Fibroblast of villous mesenchyme (primary cell): ENCODE data around the gene CDC25B. TPM values are rescaled to one million over a fixed set of nuclear protein-coding genes. Genes with fewer than 3 reads are reported as not detected.

Source experiments
- DNase-seq: peaks from one replicate; pipeline ENCODE4 v3.0.0-alpha.2; 2010; ENCODE audit warnings: low read depth
- H3K4me3 ChIP-seq: 2 replicates; pipeline ENCODE4 v1.5.1; 2011; ENCODE audit warnings: low read depth, mild to moderate bottlenecking, low read length
- total RNA-seq: library from RNA; depleted of rRNA; stranded (reverse); fragments of >200 nt; gene quantifications from 2 replicates; pipeline ENCODE4 v1.2.3, GENCODE V29; 2012
- TF ChIP-seq, protein P1 (sequence below): IDR thresholded peaks from 2 replicates; pipeline ENCODE4 v1.5.1; 2012; ENCODE audit warnings: low read depth, mild to moderate bottlenecking, low read length; ENCODE audit not compliant: insufficient read depth

The CDC25B gene
- total RNA-seq, 1 donor = 46.2 TPM

DNA sequence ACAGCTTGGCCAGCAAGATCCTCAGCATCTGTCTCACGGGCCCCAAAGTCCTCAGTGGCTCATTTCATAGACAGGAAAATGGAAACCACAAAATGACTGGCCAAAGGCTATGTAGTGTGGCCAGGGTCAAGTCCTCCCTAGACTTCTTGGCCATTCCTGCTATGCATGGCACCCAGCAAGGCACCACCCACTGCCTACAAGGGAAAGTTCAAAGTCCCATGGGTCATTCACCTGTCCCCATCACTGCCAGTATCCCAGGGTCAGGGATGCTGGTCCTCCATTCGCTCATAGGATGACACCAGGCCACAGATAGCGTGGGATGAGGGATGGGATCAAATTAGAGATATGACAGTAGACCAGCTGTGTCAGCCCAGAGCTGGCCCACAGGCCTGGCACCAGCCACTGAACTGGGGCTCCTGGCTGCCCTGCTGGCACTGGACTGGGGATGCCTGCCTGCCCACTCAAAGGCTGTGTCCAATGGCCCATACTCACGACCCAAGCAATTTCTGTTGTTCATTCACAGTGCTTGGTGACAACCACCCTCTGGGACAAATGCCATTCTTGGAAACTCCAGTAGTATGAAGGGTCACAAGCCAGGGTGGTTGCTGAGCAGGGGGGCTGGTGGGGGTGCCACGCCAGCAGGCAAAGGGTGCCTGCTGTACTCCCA is 40.2 kb upstream of the CDC25B start:
- TF ChIP-seq, protein P1, sequence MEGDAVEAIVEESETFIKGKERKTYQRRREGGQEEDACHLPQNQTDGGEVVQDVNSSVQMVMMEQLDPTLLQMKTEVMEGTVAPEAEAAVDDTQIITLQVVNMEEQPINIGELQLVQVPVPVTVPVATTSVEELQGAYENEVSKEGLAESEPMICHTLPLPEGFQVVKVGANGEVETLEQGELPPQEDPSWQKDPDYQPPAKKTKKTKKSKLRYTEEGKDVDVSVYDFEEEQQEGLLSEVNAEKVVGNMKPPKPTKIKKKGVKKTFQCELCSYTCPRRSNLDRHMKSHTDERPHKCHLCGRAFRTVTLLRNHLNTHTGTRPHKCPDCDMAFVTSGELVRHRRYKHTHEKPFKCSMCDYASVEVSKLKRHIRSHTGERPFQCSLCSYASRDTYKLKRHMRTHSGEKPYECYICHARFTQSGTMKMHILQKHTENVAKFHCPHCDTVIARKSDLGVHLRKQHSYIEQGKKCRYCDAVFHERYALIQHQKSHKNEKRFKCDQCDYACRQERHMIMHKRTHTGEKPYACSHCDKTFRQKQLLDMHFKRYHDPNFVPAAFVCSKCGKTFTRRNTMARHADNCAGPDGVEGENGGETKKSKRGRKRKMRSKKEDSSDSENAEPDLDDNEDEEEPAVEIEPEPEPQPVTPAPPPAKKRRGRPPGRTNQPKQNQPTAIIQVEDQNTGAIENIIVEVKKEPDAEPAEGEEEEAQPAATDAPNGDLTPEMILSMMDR = no peak
- DNase-seq = no peak
- no peak overlapping the region for H3K4me3 ChIP-seq

DNA sequence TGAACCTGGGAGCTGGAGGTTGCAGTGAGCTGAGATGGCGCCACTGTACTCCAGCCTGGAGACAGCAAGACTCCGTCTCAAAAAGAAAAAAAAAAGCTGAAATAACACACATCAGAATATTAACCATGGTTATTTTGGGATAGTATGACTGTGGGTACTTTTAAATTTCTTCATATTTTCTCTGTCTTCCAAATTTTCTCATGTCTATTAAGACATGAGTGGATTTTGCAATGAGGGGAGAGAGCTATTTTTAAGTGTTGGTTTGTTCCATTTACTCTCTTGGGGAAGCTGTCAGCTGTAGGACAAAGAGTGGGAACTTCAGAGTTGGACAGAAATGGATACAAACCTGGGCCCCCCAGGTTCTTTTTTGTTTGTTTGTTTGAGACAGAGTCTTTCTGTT is 38.8 kb upstream of the CDC25B start:
- DNase-seq = no peak
- TF ChIP-seq, protein P1 = no peak
- no peak overlapping the region for H3K4me3 ChIP-seq

DNA sequence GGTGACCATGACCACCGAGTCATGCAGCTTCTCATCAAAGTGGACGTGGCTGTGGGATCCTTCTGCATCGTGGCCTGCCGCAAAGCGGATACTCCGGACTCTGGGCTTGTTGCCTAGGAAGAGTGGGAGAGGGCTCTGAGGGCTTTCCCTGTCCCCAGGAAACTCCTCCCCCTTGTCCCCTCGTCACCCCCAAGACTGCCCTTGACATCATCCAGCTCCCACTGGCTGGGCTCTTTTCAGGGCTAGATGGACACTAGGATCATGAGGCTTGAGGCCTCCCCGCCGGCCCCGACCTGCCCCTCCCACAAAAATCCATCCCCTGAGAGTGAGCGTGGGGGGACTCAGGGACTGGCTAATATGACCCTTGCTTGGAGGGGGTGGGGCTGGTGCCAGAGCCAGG is 37.5 kb upstream of the CDC25B start:
- TF ChIP-seq, protein P1 = no peak
- no peak overlapping the region for H3K4me3 ChIP-seq
- DNase-seq = no peak

DNA sequence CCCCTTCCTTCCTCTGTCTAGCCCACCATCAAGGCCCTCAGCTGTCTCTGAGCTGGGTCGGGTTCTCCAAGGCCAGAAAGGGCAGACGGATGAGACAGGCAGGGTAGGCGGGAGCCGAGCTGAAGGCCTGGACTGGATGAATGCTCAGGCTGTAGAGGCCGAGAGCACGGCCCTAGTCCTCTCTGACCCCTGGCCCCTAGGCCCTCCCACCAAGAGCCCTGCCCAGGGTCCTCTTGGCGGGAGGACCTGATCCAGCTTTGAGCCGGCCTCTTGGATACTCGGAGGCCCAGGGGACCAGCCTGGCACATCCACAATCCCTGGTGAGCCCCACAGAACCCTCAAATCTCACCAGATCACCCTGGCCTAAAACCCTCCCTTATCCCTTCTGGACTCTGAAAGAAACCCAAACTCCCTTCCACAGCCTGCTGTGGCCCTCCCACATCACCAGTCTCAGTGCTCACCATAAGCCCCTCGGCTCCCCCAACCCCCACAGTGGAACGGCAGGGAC is 36.7 kb upstream of the CDC25B start:
- H3K4me3 ChIP-seq = no peak overlapping the region
- DNase-seq = no peak
- TF ChIP-seq, protein P1 = no peak

DNA sequence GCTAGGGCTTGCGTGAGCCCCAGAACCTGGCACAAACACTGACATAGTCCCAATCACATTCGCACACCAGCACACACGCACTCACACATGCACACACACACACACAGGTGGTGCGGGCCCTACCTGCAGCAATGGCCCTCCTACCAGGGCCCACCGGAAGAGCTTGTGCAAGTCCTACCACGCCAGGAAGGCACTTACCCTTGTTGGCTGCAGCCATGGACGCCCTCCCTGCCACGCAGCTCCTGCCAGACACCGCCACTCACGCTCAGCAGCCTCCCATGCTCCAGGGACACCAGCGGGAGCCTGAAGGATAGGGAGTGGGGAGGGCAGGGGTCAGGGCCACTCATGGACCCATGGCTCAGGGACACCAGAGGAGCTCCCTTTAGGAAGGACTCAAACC is 36.2 kb upstream of the CDC25B start:
- DNase-seq = no peak
- H3K4me3 ChIP-seq = no peak overlapping the region
- TF ChIP-seq, protein P1 = no peak

DNA sequence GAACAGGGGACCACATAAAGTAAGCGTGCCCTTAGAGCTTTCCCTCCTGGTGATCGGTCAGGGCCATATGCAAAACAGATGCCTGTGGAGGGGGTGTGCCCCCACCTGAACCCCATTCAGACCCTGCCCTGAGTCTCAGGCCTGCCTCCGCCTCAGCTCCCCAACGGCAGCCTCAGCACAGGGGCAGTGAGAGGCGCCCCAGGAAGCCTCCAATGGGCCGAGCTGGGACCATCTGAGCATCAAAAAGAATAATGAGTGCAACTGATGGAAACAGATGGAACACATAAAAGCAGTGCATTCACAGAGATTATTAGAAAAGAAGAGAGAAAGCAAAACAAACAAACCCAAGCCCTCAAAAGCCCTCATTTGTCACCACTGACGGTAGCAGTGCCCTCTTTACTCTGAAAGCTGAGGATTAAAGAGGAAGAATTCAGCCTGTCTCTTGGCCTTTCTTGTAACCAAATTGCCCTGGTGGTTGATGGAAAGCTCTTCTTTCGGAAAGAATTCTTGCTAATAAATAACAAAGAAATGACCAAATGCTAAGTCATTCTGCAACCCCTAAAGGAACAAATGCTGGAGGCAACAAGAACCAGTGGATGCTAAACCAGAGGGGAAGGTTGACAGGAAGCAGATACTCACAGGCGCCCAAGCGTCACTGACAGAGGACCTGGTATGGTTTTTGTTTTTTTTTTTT is 35.3 kb upstream of the CDC25B start:
- peak; percentile 67 for DNase-seq
- no peak overlapping the region for H3K4me3 ChIP-seq
- TF ChIP-seq, protein P1 = no peak
